22Rv1 (cell line): ENCODE results near the gene F13A1.

ENCODE experiments used
- H3K27ac ChIP-seq: fragments of 450-650 bp; 2 replicates; pipeline ENCODE4 v1.5.1; 2017
- CTCF ChIP-seq: fragments of 450-650 bp; IDR thresholded peaks from 2 replicates; pipeline ENCODE4 v1.5.1; 2017; ENCODE audit warnings: mild to moderate bottlenecking
- ZFX ChIP-seq: fragments of 450-650 bp; IDR thresholded peaks from 2 replicates; pipeline ENCODE4 v1.6.1; 2017; ENCODE audit warnings: antibody characterized with exemption, borderline replicate concordance

Gene F13A1

DNA sequence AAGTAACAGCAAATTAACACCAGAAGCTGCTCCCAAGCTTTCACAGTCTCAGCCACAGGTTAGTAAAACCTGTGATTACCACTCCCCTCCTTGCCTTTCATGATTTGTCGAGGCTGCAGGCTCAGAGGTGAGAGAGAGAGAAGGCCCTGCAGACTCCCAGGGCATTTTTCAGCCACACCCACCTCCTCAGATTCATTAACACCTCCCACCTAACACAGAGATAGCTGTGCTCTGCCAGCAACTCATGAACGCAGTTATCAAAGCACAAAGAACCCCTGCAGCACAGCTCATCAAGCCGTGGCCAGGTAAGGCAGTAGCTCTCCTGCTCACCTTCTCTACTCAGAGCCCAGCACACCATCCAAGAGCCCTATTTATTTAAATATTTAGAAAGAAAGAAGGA, 27.1 kb downstream of the F13A1 start:
- H3K27ac ChIP-seq, result no peak overlapping the region
- no peak for TF ChIP-seq CTCF
- no peak for TF ChIP-seq ZFX

DNA sequence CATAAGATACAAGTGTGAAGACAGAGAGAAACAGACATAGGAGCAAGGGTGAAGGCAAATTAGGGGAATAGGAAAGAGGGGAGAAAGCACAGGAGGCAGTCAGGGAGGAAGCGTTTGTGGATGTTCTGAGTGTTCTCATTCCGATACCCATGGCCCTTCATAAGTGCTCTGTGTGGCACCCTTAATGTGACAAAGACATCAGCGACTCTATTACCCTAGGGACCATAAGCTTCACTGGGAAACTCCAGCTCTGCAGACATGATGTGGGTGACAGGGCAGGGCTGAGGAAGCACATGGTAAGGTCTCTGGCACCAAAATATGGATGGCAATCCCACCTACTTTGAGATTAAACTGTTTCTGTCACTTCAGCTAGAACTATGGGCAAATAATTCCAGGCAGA, 33.0 kb downstream of the F13A1 start:
- no peak overlapping the region for H3K27ac ChIP-seq
- TF ChIP-seq ZFX (no peak), CTCF (no peak)

- TF ChIP-seq ZFX (no peak), CTCF (no peak)
- H3K27ac ChIP-seq, result no peak overlapping the region
These were observed 34.8 kb downstream of the F13A1 start for GRCh38 chr6:6285679-6286078.

DNA sequence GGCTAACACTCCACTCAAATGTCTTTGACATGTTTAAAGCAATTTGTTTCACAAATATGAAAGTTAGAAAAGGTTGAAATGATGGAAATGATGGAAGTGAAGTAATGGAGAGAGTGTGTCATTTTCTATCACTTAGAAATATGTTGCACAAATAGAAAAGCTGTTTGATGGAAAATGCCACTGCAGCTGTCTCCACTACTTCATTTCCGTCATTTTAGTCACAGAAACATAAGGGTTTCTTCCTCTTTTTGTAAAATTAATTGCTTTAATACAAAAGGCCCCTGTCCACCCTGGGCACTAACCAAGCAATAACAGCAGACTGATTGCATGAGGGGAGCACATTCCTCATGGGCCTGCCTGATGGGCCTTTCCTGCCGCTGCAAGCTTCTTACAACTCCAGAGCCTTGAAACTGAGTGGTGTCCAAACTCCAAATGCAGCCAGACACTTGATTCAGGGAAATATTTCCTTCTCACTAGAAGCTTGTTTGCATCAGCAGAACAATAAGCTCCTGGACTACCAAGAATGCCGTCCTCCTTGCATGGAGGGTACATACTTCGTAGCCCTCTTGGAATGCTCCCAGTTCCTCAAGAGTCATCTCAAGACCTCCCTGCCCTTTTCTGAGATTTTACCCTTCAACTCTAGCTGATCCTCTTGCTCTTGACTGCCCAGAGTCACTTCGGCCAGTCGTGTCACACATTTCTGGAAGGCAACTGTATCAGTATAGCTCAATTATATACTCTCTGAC, 36.1 kb downstream of the F13A1 start:
- no peak overlapping the region for H3K27ac ChIP-seq
- TF ChIP-seq CTCF, result no peak
- no peak for TF ChIP-seq ZFX

GRCh38 chr6:6283746-6284145, 36.7 kb downstream of the F13A1 start:
- H3K27ac ChIP-seq, result no peak overlapping the region
- TF ChIP-seq CTCF (no peak), ZFX (no peak)

DNA sequence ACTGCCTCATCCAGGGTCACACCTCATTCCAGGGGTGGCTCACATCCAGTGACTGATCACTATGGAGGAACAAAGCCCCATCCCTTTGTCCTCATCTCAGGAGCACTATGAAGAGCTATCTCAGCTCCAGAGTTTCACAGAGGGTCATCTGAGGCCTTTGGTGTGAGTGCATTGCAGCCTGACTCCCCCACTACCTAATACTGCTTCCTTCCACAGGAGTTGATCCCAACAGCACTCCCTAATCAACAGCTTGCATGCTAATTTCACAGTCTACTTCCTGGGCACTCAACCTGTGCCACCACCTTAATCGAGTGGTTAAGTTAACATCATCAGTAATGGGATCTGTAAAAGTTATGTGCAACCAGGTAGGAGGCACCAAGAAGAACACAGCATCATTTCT, 37.7 kb downstream of the F13A1 start:
- H3K27ac ChIP-seq, result no peak overlapping the region
- no peak for TF ChIP-seq ZFX
- no peak for TF ChIP-seq CTCF

DNA sequence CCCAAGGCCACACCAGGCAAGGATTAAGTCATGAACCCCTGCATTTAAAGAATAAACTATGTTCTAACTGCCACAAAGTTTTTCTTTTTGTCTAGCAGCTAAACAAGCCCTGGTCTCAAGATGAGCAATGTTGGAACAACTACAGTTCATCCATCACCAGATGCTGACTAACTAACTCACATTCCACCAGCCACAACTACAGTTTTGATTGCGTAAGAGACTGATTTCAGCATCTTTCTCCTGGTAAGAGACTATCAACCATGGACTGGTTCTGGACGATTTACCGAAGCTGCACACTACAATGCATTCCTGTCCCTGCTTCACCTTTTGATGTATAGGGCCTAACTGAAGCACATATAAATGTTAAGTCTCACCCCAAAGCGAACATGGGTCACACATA, 43.0 kb downstream of the F13A1 start:
- H3K27ac ChIP-seq, result no peak overlapping the region
- no peak for TF ChIP-seq CTCF
- no peak for TF ChIP-seq ZFX
